PC-3 (cell line): ENCODE data around the gene AFDN.

Source experiments
- EZH2 ChIP-seq: fragments of 300-600 bp; sonication (generic); IDR thresholded peaks from one replicate; pipeline ENCODE4 v1.6.1; 2017; ENCODE audit warnings: antibody characterized with exemption, mild to moderate bottlenecking, low read length; ENCODE audit not compliant: unreplicated experiment
- EZH2phosphoT487 ChIP-seq: fragments of 300-600 bp; sonication (generic); IDR thresholded peaks from 2 replicates; pipeline ENCODE4 v1.6.1; 2018; ENCODE audit warnings: mild to moderate bottlenecking, antibody characterized with exemption, low read length, borderline replicate concordance
- TF ChIP-seq, protein P1 (sequence below): fragments of 300-600 bp; sonication (generic); conservative IDR thresholded peaks from 2 replicates; pipeline ENCODE4 v1.5.1; 2017; ENCODE audit warnings: antibody characterized with exemption, low read depth, mild to moderate bottlenecking, low read length

DNA sequence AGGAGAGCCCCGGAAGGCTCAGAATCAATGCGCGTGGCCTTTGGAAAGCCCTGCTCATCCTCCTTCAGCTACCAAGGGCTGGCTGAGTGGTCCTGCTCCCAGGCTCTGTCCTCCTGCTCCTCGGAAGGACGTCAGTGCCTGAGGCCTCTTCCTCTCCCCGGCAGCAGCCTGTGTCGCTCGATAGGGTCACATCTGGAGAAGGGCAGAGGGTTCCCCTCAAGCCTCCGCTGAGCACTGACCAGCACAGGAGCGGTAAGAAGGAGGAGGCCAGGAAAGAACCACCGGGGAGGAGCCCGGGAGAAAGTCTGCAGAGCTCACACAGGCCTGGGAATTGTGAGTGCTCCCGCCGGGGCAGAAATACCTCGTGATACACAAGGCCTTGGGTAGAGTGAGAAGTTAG is 192.0 kb downstream of the AFDN start:
- TF ChIP-seq, protein P1, sequence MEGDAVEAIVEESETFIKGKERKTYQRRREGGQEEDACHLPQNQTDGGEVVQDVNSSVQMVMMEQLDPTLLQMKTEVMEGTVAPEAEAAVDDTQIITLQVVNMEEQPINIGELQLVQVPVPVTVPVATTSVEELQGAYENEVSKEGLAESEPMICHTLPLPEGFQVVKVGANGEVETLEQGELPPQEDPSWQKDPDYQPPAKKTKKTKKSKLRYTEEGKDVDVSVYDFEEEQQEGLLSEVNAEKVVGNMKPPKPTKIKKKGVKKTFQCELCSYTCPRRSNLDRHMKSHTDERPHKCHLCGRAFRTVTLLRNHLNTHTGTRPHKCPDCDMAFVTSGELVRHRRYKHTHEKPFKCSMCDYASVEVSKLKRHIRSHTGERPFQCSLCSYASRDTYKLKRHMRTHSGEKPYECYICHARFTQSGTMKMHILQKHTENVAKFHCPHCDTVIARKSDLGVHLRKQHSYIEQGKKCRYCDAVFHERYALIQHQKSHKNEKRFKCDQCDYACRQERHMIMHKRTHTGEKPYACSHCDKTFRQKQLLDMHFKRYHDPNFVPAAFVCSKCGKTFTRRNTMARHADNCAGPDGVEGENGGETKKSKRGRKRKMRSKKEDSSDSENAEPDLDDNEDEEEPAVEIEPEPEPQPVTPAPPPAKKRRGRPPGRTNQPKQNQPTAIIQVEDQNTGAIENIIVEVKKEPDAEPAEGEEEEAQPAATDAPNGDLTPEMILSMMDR = no peak
- no peak for TF ChIP-seq EZH2
- TF ChIP-seq EZH2phosphoT487 = no peak
